Stomach smooth muscle (tissue), 2 donors: Measurements from ENCODE around the gene PDE4D.
"Not testable (repeated sequence)": the region's sequence is repeated elsewhere in the genome, so short reads cannot be mapped to it uniquely, and the experiment has no call there.

Experiments used
- H3K27ac ChIP-seq: one replicate; pipeline ENCODE4 v1.7.0; 2013; ENCODE audit warnings: mild to moderate bottlenecking, low read length, inconsistent platforms
- H3K27me3 ChIP-seq, 2 donors: one replicate each; pipeline ENCODE4 v1.7.0; 2013; ENCODE audit warnings: low read length in 2 of 2; ENCODE audit not compliant: insufficient read depth in 2 of 2, control insufficient read depth in 1 of 2
- H3K36me3 ChIP-seq, 2 donors: one replicate each; pipeline ENCODE4 v1.7.0; 2013; ENCODE audit warnings: low read length in 2 of 2; ENCODE audit not compliant: control insufficient read depth in 2 of 2, insufficient read depth in 2 of 2
- H3K4me1 ChIP-seq: one replicate; pipeline ENCODE4 v1.7.0; 2013; ENCODE audit warnings: low read length; ENCODE audit not compliant: control insufficient read depth, insufficient read depth
- H3K4me3 ChIP-seq, 2 donors: one replicate each; pipeline ENCODE4 v1.7.0; 2013; ENCODE audit warnings: low read length in 2 of 2
- H3K9ac ChIP-seq, 2 donors: one replicate each; pipeline ENCODE4 v1.7.0; 2013; ENCODE audit warnings: low read length in 2 of 2, mild to moderate bottlenecking in 1 of 2
- H3K9me3 ChIP-seq, 2 donors: one replicate each; pipeline ENCODE4 v1.7.0; 2013; ENCODE audit warnings: low read length in 2 of 2; ENCODE audit not compliant: control insufficient read depth in 2 of 2
- donor health status: healthy.
- donor health status: Pancreatic carcinoma.

Gene PDE4D

GRCh38 chr5:59317774-59318205, 575.7 kb downstream of the PDE4D start:
- Histone ChIP-seq H3K4me1 (peaks cover 17% of the 10 kb centered on the region), H3K36me3 (no peaks in the 10 kb centered on the region), H3K27me3 (no peaks in the 10 kb centered on the region), H3K9ac (peak overlapping the region in 1 of 2 donors; percentile 4), H3K27ac (peak overlapping the region; percentile 80), H3K9me3 (no peaks in the 10 kb centered on the region), H3K4me3 (peak overlapping the region in 1 of 2 donors; percentile 4)

- H3K9ac ChIP-seq = peak overlapping the region in 1 of 2 donors; percentile 42
- no peaks in the 10 kb centered on the region for H3K27me3 ChIP-seq
- H3K4me1 ChIP-seq = peaks cover 17% of the 10 kb centered on the region
- H3K36me3 ChIP-seq = no peaks in the 10 kb centered on the region
- peak overlapping the region; percentile 4 for H3K4me3 ChIP-seq
- no peaks in the 10 kb centered on the region for H3K9me3 ChIP-seq
- peak overlapping the region; percentile 80 for H3K27ac ChIP-seq
These were observed 576.3 kb downstream of the PDE4D start for GRCh38 chr5:59317023-59317773.

- Histone ChIP-seq H3K27ac (no peak overlapping the region), H3K27me3 (no peaks in the 10 kb centered on the region), H3K4me3 (no peak overlapping the region), H3K36me3 (no peaks in the 10 kb centered on the region), H3K9me3 (no peaks in the 10 kb centered on the region), H3K4me1 (peaks cover 8% of the 10 kb centered on the region), H3K9ac (no peak overlapping the region)
These were observed 581.3 kb downstream of the PDE4D start for GRCh38 chr5:59312223-59312622.

GRCh38 chr5:59308685-59309084, 584.8 kb downstream of the PDE4D start:
- not testable (repeated sequence) for H3K4me1 ChIP-seq, H3K9me3 ChIP-seq, H3K27ac ChIP-seq, H3K9ac ChIP-seq, H3K36me3 ChIP-seq, H3K27me3 ChIP-seq, H3K4me3 ChIP-seq

GRCh38 chr5:59303289-59303716, 590.2 kb downstream of the PDE4D start:
- H3K4me1 ChIP-seq, H3K9ac ChIP-seq, H3K4me3 ChIP-seq, H3K36me3 ChIP-seq, H3K27me3 ChIP-seq, H3K27ac ChIP-seq, H3K9me3 ChIP-seq: not testable (repeated sequence)

GRCh38 chr5:59302509-59302908, 591.0 kb downstream of the PDE4D start:
- not testable (repeated sequence) for H3K4me1 ChIP-seq, H3K27ac ChIP-seq, H3K9me3 ChIP-seq, H3K9ac ChIP-seq, H3K27me3 ChIP-seq, H3K36me3 ChIP-seq, H3K4me3 ChIP-seq

GRCh38 chr5:59301727-59302126, 591.8 kb downstream of the PDE4D start:
- H3K27ac ChIP-seq = no peak overlapping the region
- no peak overlapping the region for H3K4me3 ChIP-seq
- H3K27me3 ChIP-seq = no peaks in the 10 kb centered on the region
- H3K36me3 ChIP-seq = no peaks in the 10 kb centered on the region
- no peak overlapping the region for H3K9ac ChIP-seq
- H3K9me3 ChIP-seq = no peaks in the 10 kb centered on the region
- H3K4me1 ChIP-seq = no peaks in the 10 kb centered on the region

- Histone ChIP-seq H3K4me1 (no peaks in the 10 kb centered on the region), H3K27ac (no peak overlapping the region)
These were observed 592.6 kb downstream of the PDE4D start for GRCh38 chr5:59300930-59301329.

GRCh38 chr5:59299006-59299405, 594.5 kb downstream of the PDE4D start:
- Histone ChIP-seq H3K9ac (no peak overlapping the region), H3K4me1 (peaks cover 8% of the 10 kb centered on the region), H3K9me3 (no peaks in the 10 kb centered on the region), H3K4me3 (no peak overlapping the region), H3K36me3 (no peaks in the 10 kb centered on the region), H3K27me3 (no peaks in the 10 kb centered on the region), H3K27ac (no peak overlapping the region)

More at GRCh38 chr5:59300930-59301329, 592.6 kb downstream of the PDE4D start:
- Histone ChIP-seq H3K9ac (no peak overlapping the region), H3K27me3 (no peaks in the 10 kb centered on the region), H3K9me3 (no peaks in the 10 kb centered on the region), H3K36me3 (no peaks in the 10 kb centered on the region), H3K4me3 (no peak overlapping the region)

- peak overlapping the region; percentile 36 to 44 for H3K4me3 ChIP-seq
- peaks cover 10% of the 10 kb centered on the region for H3K4me1 ChIP-seq
- H3K27ac ChIP-seq = peak overlapping the region; percentile 18
- no peaks in the 10 kb centered on the region for H3K36me3 ChIP-seq
- H3K27me3 ChIP-seq = no peaks in the 10 kb centered on the region
- H3K9ac ChIP-seq = peak overlapping the region; percentile 1 to 11
- H3K9me3 ChIP-seq = no peaks in the 10 kb centered on the region
These were observed 596.9 kb downstream of the PDE4D start for GRCh38 chr5:59296317-59297264.
